ENCODE results near the gene PCGF3.

DNA sequence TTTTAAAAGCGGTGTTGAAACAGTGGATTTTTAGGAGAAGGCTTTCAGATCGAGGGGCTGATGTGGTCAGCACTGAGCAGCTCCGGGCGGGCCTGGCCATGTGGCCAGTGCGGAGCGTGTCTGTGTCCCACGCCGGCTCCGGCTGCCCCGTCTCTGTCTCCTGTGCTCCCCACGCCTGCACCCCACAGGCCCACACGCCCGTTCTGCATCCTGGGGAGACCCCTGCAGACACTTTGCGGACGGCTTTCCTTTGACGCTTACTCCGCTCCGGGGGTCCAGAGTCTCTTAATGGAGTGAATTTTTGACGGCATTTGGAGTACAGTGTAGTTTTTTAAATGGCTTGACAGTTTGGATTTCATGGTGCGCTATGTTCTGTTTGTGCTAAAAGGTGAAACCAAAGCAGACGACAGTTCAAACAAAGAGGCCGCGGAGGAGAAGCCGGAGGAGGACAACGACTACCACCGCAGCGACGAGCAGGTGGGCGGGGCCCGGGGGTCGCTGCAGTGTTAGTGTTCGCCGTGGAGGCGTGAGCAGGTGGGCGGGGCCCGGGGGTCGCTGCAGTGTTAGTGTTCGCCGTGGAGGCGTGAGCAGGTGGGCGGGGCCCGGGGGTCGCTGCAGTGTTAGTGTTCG is 38.7 kb downstream of the PCGF3 start:
- TF ChIP-seq CTCF (conservative IDR thresholded peaks at IDR 0.05), result no peak
- TF ChIP-seq ZFX (IDR thresholded peaks at IDR 0.05), result no peak
